Left renal cortex interstitium (tissue), 4 donors: Measurements from ENCODE around the gene SLC5A9. TPM values are rescaled to one million over a fixed set of nuclear protein-coding genes. Genes with fewer than 3 reads are reported as not detected.
"Not testable (repeated sequence)": the region's sequence is repeated elsewhere in the genome, so short reads cannot be mapped to it uniquely, and the experiment has no call there.

ENCODE experiments used
- DNase-seq, 4 donors: peaks; one replicate each; pipeline ENCODE4 v3.0.0-alpha.2; 2013; ENCODE audit warnings: low read depth in 4 of 4, low spot score in 2 of 4, missing footprints in 1 of 4
- polyA plus RNA-seq, 4 donors: library from polyadenylated mRNA; unstranded; fragments of 120-200 nt; gene quantifications; one replicate each; pipeline ENCODE4 v1.2.1, GENCODE V29; 2013; ENCODE audit not compliant: insufficient read length in 4 of 4

SLC5A9 gene
- polyA plus RNA-seq, 4 donors = 13.0 to 20.6 (median 14.9) TPM

DNA sequence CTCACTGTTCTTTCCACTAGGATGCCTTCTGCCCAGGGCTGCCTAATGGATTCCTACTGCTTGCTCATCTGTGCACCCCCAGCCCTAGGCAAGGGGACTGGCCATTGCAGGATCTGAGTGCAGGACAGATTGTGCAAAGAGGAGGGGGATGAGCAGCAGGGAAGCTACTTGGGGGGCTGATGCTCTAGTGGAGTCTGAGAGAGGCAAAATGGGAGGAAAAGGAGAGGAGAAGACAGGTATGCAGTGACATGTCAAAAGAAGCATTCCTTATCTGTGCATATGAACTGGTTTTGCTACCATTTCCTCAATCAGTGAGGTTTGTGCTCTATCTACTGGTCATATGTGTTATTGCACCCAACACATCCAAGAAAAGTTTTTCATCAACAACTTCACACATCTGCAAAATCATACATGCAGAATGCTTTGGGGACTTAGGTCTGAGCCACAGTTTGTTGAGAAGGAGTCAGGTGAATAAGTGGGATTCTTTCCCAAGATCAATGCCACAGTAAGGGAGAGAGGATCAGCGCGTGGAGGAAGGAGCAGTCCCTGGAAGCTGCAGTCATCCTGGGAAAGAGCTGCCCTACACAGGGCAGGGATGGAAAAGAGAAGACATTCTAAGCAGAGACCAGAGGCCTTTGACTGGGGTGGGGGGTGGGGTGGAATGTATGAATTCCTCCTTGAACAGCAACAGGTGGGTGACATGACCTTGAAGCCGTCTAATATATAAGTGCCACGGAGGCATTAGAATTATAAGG is 14.4 kb downstream of the SLC5A9 start:
- DNase-seq = peak in 3 of 4 donors; percentile 10 to 21 (median 20)

GRCh38 chr1:48242141-48242736 is 19.7 kb downstream of the SLC5A9 start:
- no peak for DNase-seq

GRCh38 chr1:48245106-48245505 is 22.6 kb downstream of the SLC5A9 start:
- DNase-seq = no peak

DNA sequence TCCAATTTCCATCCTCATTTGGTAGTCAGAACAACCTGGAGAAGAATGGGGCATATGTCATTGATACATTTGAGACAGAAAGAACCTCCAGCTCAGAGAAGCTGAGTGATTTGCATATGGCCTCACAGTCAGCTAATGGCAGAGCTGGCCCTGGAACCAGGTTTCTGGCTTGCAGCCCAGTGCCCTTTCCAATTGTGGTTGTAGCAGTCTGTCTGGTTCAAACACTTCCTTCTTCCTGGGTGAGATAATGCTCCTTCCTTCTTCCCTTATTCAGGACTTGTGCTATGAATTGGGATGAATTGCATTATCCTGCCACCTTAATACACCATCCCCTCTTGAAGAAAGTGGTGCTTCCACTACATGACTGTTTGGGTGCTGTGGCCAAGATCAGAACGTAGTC is 24.2 kb downstream of the SLC5A9 start:
- no peak for DNase-seq

GRCh38 chr1:48248356-48248755 is 25.8 kb downstream of the SLC5A9 start:
- DNase-seq = no peak

GRCh38 chr1:48249868-48250267 is 27.4 kb downstream of the SLC5A9 start:
- no peak for DNase-seq

DNA sequence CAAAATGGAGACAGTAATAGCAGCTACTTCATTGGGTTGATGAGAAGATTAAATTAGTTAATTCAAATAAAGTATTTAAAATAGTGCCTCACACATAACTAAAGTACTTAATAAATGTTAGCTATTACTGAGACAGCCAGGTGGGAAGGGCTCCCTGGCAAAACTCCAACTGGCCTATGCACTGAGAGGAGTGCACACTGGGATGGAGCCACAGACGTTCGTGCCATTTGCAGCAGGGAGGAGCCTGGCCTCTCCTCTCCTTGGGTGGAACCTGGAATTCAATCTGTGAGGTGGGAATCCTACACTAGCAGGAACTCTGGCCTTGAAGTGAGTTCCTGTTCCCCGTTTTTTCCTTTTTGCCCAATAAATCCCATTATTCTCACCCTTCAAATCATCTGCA is 28.1 kb downstream of the SLC5A9 start:
- DNase-seq = no peak

DNA sequence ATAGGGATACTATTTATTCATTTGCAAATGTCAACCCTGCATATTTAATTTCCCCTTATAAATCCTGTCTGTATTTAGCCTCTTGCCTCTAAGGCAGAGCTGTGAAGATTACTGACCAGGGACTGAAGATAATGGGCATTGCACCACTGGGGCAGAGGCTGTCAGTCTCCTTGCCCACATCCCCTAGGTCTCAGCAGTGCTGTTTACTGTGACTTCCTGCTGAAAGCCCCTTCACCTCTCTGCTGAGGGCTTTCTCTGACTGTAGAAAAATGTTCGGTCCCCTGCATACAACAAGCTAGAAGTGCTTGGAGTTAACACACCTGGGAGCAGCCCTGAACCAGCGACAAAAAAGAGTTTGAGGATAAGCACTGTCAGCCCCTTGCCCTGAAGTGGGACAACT is 28.8 kb downstream of the SLC5A9 start:
- DNase-seq = no peak

- DNase-seq = no peak
Measured at GRCh38 chr1:48251821-48252220, 29.3 kb downstream of the SLC5A9 start.

- no peak for DNase-seq
Measured at GRCh38 chr1:48254254-48254653, 31.7 kb downstream of the SLC5A9 start.

DNA sequence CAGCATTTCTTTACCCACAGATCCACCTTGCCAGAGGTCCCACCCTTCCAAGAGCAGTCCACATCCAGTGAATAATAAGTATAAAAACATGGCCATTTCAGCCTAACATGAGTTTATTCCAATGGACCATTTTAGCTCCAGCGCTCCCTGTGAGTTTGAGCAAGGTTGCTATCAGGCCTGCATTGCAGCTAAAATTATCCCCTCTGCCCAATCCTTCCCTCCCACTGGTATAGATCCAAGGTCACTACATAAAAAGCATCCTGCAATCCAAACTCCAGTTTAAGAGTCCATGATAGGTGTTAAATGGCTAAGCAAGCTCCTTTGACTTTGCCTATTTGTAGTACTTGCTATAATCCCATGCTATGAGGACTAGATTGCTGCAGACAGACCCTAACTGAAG is 35.6 kb downstream of the SLC5A9 start:
- DNase-seq = no peak

GRCh38 chr1:48261881-48262400 is 39.4 kb downstream of the SLC5A9 start:
- no peak for DNase-seq

DNA sequence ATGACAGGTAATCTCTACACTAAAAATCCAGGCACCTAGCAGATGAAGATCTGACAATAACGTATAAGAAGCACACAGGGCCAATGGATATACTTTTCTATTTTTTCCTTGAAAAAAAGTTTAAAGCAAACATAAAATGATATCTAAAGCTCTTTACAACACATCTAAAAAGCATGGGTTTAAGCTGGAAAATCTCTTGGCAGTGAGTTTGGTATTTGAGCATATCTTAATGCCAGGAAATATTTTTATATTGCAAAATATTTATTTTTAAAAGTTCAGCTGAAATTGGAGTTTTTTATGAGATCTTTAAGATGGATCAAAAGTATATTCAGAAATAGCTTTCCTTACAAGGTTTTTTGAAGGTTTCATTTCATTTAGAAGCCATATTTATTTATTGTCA is 40.5 kb downstream of the SLC5A9 start:
- DNase-seq = no peak

- no peak for DNase-seq
Measured at GRCh38 chr1:48266576-48266975, 44.1 kb downstream of the SLC5A9 start.

DNA sequence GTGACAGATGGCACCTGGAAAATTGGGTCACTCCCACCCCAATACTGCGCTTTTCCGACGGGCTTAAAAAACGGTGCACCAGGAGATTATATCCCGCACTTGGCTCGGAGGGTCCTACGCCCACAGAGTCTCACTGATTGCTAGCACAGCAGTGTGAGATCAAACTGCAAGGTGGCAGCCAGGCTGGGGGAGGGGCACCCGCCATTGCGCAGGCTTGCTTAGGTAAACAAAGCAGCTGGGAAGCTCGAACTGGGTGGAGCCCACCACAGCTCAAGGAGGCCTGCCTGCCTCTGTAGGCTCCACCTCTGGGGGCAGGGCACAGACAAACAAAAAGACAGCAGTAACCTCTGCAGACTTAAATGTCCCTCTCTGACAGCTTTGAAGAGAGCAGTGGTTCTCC is 54.9 kb downstream of the SLC5A9 start:
- DNase-seq = not testable (repeated sequence)

DNA sequence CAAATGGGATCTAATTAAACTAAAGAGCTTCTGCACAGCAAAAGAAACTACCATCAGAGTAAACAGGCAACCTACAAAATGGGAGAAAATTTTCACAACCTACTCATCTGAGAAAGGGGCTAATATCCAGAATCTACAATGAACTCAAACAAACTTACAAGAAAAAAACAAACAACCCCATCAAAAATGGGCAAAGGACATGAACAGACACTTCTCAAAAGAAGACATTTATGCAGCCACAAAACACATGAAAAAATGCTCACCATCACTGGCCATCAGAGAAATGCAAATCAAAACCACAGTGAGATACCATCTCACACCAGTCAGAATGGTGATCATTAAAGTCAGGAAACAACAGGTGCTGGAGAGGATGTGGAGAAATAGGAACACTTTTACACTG is 59.8 kb downstream of the SLC5A9 start:
- DNase-seq = not testable (repeated sequence)

DNA sequence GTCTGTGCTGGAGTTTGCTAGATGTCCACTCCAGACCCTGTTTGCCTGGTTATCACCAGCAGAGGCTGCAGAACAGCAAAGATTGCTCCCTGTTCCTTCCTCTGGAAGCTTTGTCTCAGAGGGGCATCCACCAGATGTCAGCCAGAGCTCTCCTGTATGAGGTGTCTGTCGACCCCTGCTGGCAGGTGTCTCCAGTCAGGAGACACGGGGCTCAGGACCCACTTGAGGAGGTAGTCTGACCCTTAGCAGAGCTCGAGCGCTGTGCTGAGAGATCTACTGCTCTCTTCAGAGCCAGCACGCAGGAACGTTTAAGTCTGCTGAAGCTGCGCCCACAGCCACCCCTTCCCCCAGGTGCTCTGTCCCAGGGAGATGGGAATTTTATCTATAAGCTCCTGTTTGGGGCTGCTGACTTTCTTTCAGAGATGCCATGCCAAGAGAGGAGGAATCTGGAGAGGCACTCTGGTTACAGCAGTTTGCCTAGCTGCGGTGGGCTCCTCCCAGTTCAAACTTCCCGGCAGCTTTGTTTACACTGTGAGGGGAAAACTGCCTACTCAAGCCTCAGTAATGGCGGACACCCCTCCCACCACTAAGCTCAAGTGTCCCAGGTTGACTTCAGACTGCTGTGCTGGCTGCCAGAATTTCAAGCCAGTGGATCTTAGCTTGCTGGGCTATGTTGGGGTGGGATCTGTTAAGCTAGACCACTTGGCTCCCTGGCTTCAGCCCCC is 62.3 kb downstream of the SLC5A9 start:
- DNase-seq = not testable (repeated sequence)

DNA sequence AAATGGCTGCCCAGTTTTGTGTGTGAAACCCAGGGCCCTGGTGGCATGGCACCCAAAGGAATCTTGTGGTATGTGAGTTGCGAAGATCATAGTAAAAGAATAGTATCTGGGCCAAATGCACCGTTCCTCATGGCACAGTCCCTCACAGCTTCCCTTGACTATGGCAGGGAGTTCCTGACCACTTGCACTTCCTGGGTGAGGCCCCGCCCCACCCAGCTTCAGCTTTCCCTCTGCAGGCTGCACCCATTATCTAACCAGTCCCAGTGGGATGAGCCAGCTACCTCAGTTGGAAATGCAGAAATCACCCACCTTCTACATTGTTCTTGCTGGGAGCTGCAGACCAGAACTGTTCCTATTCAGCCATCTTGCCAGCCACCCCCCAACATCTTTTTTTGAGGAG is 63.0 kb downstream of the SLC5A9 start:
- no peak for DNase-seq

- no peak for DNase-seq
Measured at GRCh38 chr1:48291421-48291820, 68.9 kb downstream of the SLC5A9 start.

DNA sequence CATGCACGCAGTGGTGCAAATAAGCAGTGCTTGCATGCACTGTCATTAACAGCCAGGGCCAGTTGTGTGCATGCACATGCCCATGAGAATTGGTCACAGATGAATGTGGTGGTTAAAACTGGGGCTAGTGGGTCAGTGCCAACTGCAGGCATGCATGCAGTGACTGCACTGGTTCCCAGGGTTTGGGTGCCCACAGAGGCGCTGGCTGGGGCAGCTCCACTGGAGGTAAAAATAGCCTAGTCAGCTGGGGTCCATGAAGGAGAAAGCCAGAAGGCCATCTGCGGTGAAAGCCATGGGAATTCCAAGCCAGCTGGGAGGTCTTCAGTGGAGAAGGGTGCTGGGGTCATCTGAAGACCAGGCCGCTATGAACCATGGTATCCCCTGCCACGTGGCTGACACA is 70.2 kb downstream of the SLC5A9 start:
- DNase-seq = no peak

DNA sequence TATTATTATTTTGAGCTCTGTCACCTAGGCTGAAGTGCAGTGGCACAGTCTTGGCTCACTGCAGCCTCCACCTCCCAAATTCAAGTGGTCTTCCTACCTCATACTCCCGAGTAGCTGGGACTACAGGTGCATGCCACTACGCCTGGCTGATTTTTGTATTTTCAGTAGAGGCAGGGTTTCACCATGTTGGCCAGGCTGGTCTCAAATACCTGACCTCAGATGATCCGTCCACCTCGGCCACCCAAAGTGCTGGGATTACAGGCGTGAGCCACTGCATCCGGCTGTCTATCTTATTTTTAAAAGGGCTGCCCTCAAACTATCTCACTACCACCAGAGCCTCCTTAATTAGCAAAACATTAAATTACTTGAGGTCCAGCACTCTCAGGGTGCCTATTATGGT is 71.6 kb downstream of the SLC5A9 start:
- not testable (repeated sequence) for DNase-seq

- no peak for DNase-seq
Measured at GRCh38 chr1:48294656-48295055, 72.1 kb downstream of the SLC5A9 start.
